K562 (cell line): ENCODE measurements around the gene PSMB2. TPM values are rescaled to one million over a fixed set of nuclear protein-coding genes. Genes with fewer than 3 reads are reported as not detected.

Experiments
- ARID2 ChIP-seq: fragments of 450-650 bp; IDR thresholded peaks from 2 replicates; pipeline ENCODE4 v1.6.1; 2017; ENCODE audit warnings: antibody characterized with exemption, mild to moderate bottlenecking
- ATF1 ChIP-seq, 2 experiments: fragments of 450-650 bp in 1 of 2; IDR thresholded peaks; 2 replicates each; pipeline ENCODE4 v1.6.1; 2016; ENCODE audit warnings: missing compliant biosample characterization in 1 of 2, missing genetic modification characterization in 1 of 2
- CCAR2 ChIP-seq: fragments of 200-400 bp; formaldehyde crosslinking; IDR thresholded peaks from 2 replicates; pipeline ENCODE4 v1.6.1; 2017; ENCODE audit warnings: mild to moderate bottlenecking, low read depth, low read length
- CSDE1 ChIP-seq, 2 experiments: fragments of 450-650 bp; IDR thresholded peaks; 2 replicates each; pipeline ENCODE4 v1.6.1; 2016; ENCODE audit warnings: mild to moderate bottlenecking in 1 of 2
- CTCF ChIP-seq, 3 experiments: IDR thresholded peaks in 2 of 3; conservative IDR thresholded peaks in 1 of 3; 2 replicates each; pipeline ENCODE4 v1.5.1; 2011 to 2012; ENCODE audit warnings: low read length in 3 of 3, mild to moderate bottlenecking in 3 of 3, control low read depth in 2 of 3, improper control_type of control experiment in 1 of 3, inconsistent platforms in 1 of 3, low read depth in 1 of 3, mixed read lengths in 1 of 3, moderate library complexity in 1 of 3; ENCODE audit not compliant: insufficient read depth in 2 of 3
- CTCFL ChIP-seq: IDR thresholded peaks from 2 replicates; pipeline ENCODE4 v1.6.1; 2011; ENCODE audit warnings: borderline replicate concordance, low read depth, mild to moderate bottlenecking, moderate library complexity, low read length; ENCODE audit not compliant: insufficient read depth, poor library complexity, severe bottlenecking
- E2F3 ChIP-seq: fragments of 250-450 bp; sonication (Bioruptor Pico); IDR thresholded peaks from 2 replicates; pipeline ENCODE4 v1.4.0; 2020; ENCODE audit warnings: mild to moderate bottlenecking
- FOXK1 ChIP-seq: sonication (generic); formaldehyde crosslinking; IDR thresholded peaks from 2 replicates; pipeline ENCODE4 v1.8.0; 2022; ENCODE audit warnings: missing genetic modification reagents, mild to moderate bottlenecking, borderline replicate concordance
- FOXK2 ChIP-seq, 2 experiments: fragments of 450-650 bp; IDR thresholded peaks in 1 of 2; conservative IDR thresholded peaks in 1 of 2; 2 replicates each; pipeline ENCODE4 v1.6.1; 2016; ENCODE audit warnings: low read depth in 2 of 2, mild to moderate bottlenecking in 1 of 2
- GABPA ChIP-seq: fragments of 200-800 bp; sonication (Bioruptor generic); conservative IDR thresholded peaks from 2 replicates; pipeline ENCODE4 v1.6.1; 2016; ENCODE audit warnings: low read depth, missing genetic modification characterization, missing compliant biosample characterization
- KDM2B ChIP-seq: fragments of 250-450 bp; sonication (Bioruptor Pico); IDR thresholded peaks from 2 replicates; pipeline ENCODE4 v1.8.0; 2021; ENCODE audit warnings: mild to moderate bottlenecking, moderate library complexity
- KDM5B ChIP-seq: fragments of 200-600 bp; sonication (generic); IDR thresholded peaks from 2 replicates; pipeline ENCODE4 v1.6.1; 2012; ENCODE audit warnings: low read depth, mild to moderate bottlenecking, moderate library complexity, low read length, control low read depth, inconsistent platforms; ENCODE audit not compliant: insufficient replicate concordance
- L3MBTL2 ChIP-seq: fragments of 450-650 bp; IDR thresholded peaks from 2 replicates; pipeline ENCODE4 v1.6.1; 2016; ENCODE audit warnings: mild to moderate bottlenecking, moderate library complexity
- MTA1 ChIP-seq: fragments of 450-650 bp; IDR thresholded peaks from 2 replicates; pipeline ENCODE4 v1.6.1; 2017; ENCODE audit warnings: borderline replicate concordance
- NR3C1 ChIP-seq: sonication (generic); formaldehyde crosslinking; IDR thresholded peaks from 2 replicates; pipeline ENCODE4 v1.8.1; 2022; ENCODE audit warnings: missing genetic modification reagents
- RFX1 ChIP-seq: fragments of 450-650 bp; IDR thresholded peaks from 2 replicates; pipeline ENCODE4 v1.6.1; 2016; ENCODE audit warnings: mild to moderate bottlenecking, moderate library complexity
- ZEB2 ChIP-seq: fragments of 450-650 bp; IDR thresholded peaks from 2 replicates; pipeline ENCODE4 v1.6.1; 2016
- ZFX ChIP-seq: sonication (generic); formaldehyde crosslinking; IDR thresholded peaks from 2 replicates; pipeline ENCODE4 v1.8.0; 2022; ENCODE audit warnings: mild to moderate bottlenecking, missing genetic modification reagents, moderate library complexity
- ZNF551 ChIP-seq: fragments of 250-450 bp; sonication (Bioruptor Pico); IDR thresholded peaks from 2 replicates; pipeline ENCODE4 v1.5.0; 2021; ENCODE audit warnings: mild to moderate bottlenecking, moderate library complexity
- ZNF639 ChIP-seq, 2 experiments: fragments of 200-800 bp in 1 of 2; sonication (Bioruptor generic) in 1 of 2; sonication (generic) in 1 of 2; formaldehyde crosslinking in 1 of 2; IDR thresholded peaks in 1 of 2; conservative IDR thresholded peaks in 1 of 2; 2 replicates each; pipeline versions ENCODE4 v1.5.0 to v1.6.1; 2016 to 2020; ENCODE audit warnings: missing compliant biosample characterization in 1 of 2, missing genetic modification characterization in 1 of 2, missing genetic modification reagents in 1 of 2
- ZNF644 ChIP-seq: fragments of 200-800 bp; sonication (Bioruptor generic); IDR thresholded peaks from 2 replicates; pipeline ENCODE4 v1.6.1; 2016; ENCODE audit warnings: low read depth, missing genetic modification characterization, missing compliant biosample characterization
- polyA plus RNA-seq, 8 experiments: library from polyadenylated mRNA; depleted of rRNA in 4 of 8; stranded (reverse) in 5 of 8; unstranded in 3 of 8; fragments of >200 nt; fragmentation: Nextera tagmentation in 2 of 8; fragmentation: Illumina TruSeq in 1 of 8; extraction: Ambion mirVana in 2 of 8; extraction: Trizol in 1 of 8; gene quantifications; 2 replicates each; pipeline versions ENCODE4 v1.2.1 to v1.2.3, GENCODE V29; 2011 to 2014; ENCODE audit warnings: inconsistent platforms in 1 of 8, missing spikeins in 1 of 8
- total RNA-seq, 7 experiments: library from RNA; depleted of rRNA in 6 of 7; stranded (reverse); fragments of >200 nt in 6 of 7; fragmentation: Illumina TruSeq in 2 of 7; extraction: Trizol in 2 of 7; gene quantifications; 2 replicates each; pipeline versions ENCODE4 v1.2.1 to v1.2.3, GENCODE V29; 2011 to 2021; ENCODE audit warnings: low replicate concordance in 1 of 7

Gene PSMB2
- total and polyA plus RNA-seq, 9 of the 15 experiments (the other 6 are each of a cell fraction or from before 2014, with no cell fraction given), result 71.7 to 543 (median 165) TPM

- TF ChIP-seq CTCF (IDR thresholded peaks at IDR 0.05 in 2 of 3, conservative IDR thresholded peaks at IDR 0.05 in 1 of 3; ENCODE audit: insufficient read depth in 2 of 3, low read depth in 1 of 3, low read length in 3 of 3) (peak in 1 of 3 experiments; percentile 14; a peak in 1 of 6 replicates), RFX1 (no peak), GABPA (tag) (no peak), ZNF551 (CRISPR knock-in tag) (no peak), FOXK2 (conservative IDR thresholded peaks at IDR 0.05 in 1 of 2, IDR thresholded peaks at IDR 0.05 in 1 of 2; ENCODE audit: low read depth in 2 of 2) (peak; percentile 87 to 90), CCAR2 (no peak), ZNF639 (CRISPR knock-in tag; conservative IDR thresholded peaks at IDR 0.05 in 1 of 2, IDR thresholded peaks at IDR 0.05 in 1 of 2) (peak in 1 of 2 experiments; percentile 57; a peak in 1 of 4 replicates), ZEB2 (peak; percentile 11; the same call in 1 of the 2 replicates), ZNF644 (no peak), MTA1 (peak; percentile 99), KDM5B (peak; percentile 96), FOXK1 (CRISPR knock-in tag) (peak; percentile 98), ZFX (CRISPR knock-in tag) (peak; percentile 90), ATF1 (CRISPR knock-in tag; IDR thresholded peaks at IDR 0.05) (peak; percentile 97), ATF1 (tag; IDR thresholded peaks at IDR 0.05) (peak; percentile 99), KDM2B (no peak; the same call in 1 of the 2 replicates), CSDE1 (IDR thresholded peaks at IDR 0.05) (peak in 1 of 2 experiments; percentile 74; a peak in 2 of 4 replicates), E2F3 (CRISPR knock-in tag) (no peak), ARID2 (no peak), L3MBTL2 (peak; percentile 82), NR3C1 (no peak), CTCFL (no peak)
Measured at GRCh38 chr1:35641233-35641866, at the start of gene PSMB2 (continued).
